HG02973 (cell line): Measurements from ENCODE around the gene HOXB3.

Experiments
- ATAC-seq: cut with Tn5 transposase; IDR thresholded peaks from one replicate; pipeline ENCODE4 v1.9.1; 2021; ENCODE audit warnings: moderate library complexity; ENCODE audit not compliant: unreplicated experiment

The HOXB3 gene

GRCh38 chr17:48613862-48614694 is 24.0 kb upstream of the HOXB3 start:
- no peak for ATAC-seq

DNA sequence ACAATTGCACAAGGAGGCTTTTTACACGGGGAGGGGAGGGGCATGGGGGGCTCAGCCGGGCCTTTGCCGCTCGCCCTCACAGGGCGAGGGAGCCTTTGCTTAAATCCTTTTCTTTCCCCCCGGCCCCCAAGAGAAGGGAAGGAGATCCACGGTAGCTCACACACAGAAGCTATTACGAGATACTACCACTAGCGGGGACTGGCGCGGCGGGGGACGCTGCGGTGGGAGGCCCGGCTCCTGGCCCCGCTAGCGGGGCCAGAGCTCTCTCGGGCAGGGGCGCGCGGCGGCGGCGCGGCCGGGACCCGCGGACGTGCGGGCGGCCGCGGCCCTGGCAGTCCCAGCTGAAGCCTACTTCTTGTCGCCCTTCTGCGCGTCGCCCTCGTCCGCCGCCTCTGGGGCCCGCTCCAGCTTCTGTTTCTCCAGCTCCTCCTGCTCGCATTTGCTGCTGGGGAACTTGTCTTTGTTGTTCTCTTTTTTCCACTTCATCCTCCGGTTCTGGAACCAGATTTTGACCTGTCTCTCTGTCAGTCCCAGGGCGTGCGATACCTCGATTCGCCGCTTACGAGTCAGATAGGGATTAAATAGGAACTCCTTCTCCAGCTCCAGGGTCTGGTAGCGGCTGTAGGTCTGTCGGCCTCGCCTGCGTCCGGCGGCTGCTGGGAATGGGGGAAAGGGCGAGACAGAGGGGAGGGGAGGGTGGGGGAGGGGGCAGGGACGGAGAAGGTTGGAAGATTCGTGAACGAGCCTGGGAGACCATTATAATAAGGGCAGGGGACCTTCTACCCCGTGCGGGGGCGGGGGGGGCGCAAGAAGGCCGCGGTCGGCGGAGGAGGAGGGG is 23.0 kb upstream of the HOXB3 start:
- ATAC-seq, result no peak

GRCh38 chr17:48612456-48612853 is 22.4 kb upstream of the HOXB3 start:
- ATAC-seq, result no peak

DNA sequence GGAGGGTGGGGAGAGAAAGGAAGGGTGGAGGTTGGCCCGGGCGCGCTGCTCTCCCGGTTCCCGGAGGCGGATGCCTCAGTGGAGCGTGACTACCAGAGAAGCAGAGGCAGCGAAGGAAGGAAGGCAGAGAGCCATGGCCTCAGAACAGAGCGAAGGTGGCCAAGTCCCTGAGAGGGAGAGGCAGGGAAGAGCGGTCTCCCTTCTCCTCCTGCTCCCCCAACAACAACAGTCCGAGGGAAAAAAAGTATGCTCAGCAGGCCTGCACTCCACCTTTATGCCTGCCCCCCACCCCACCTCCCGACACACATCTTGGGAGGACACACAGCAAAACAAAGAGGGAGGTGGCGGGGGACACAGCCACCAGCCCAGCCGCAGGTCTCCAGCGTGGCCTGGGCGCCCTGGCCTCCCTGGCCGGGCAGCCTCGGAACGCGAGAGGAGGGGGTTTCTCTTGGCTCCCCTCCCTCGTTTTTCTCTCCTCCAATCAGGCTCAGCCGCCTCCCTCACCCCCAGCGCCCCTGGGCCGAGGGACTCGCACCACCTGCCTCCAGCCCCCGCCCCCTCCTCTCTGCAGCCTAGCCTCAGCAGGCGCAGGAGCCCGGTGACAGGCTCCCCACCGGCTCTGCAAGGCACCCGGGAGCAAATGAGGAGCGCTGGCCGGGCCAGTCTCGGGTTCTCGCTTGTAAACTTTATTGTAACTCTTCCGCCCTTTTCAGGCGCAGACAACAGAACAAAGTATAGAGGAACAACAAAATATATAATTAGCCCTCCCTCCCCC is 21.8 kb upstream of the HOXB3 start:
- ATAC-seq, result no peak

- no peak for ATAC-seq
These were observed 21.2 kb upstream of the HOXB3 start for GRCh38 chr17:48611213-48611612.

DNA sequence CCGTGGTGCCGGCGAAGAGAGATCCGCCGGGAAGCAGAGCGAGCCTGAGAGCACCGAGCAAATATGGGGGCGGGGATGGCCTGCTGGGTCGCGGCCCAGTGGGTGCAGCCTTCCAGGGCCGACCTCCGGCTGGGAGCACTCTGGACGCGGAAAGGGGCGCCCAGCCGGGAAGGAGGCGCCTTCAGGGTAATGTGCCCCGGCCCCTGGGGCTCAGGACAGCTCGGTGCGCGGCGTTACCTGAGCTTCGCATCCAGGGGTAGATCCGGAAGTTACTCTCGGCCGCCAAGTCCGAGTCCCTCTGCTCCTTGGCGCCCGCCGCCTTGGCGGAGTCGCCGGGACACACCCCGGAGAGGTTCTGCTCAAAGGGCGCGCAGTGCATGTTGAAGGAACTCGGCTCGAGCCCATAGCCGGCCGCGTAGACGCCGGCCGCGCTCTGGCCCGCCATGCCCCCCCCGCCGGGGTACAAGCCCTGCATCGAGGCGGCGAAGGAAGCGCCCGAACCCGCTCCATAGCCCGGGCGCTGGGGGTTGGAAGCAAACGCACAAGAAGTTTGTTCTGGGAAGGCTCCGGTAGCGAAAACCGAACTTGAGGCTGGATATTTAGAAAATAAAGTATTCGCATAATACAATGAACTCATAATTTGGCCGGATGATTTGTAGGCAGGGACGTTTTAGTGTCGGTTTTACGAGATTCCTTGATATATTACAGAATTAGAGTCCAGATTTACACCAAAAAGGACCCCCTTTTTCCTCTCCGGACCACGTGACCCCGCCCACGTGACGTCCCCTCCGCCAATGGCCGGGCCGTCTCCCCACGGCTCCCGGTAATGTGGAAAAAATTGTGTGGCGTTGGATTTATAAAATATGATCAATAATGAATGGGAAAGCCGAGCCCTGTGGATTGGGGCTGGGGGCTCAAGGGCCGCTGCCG is 20.5 kb upstream of the HOXB3 start, which contains the start of gene HOXB7:
HOXB7 (minus strand) TSS at position 736 of the 930 bp plus-strand sequence; CDS start at position 637, 99 bp downstream.
- ATAC-seq, result no peak

GRCh38 chr17:48609759-48610281 is 19.8 kb upstream of the HOXB3 start:
- no peak for ATAC-seq

DNA sequence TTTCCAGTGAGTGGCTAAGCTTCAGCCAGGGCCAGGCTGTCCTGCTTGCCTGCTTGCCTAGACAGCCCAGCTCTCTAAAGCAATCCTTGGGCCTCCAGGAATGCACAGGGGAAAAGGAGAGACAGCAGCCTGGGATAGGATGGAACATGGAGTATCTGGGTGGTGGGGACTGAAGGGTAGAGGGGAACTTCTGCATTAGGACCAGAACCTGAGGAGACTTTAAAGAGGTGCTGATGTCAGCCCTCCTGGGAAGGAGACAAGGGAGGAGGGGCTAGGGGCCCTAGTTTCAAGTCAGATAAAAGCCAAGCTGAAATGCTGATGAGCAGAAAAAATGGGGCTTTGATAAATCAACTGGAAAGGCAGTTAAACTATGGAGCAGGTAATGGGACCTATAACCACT is 19.0 kb upstream of the HOXB3 start:
- no peak for ATAC-seq

- ATAC-seq, result no peak
These were observed 18.4 kb upstream of the HOXB3 start for GRCh38 chr17:48608494-48608834.

GRCh38 chr17:48606892-48607614 is 17.0 kb upstream of the HOXB3 start:
- no peak for ATAC-seq

DNA sequence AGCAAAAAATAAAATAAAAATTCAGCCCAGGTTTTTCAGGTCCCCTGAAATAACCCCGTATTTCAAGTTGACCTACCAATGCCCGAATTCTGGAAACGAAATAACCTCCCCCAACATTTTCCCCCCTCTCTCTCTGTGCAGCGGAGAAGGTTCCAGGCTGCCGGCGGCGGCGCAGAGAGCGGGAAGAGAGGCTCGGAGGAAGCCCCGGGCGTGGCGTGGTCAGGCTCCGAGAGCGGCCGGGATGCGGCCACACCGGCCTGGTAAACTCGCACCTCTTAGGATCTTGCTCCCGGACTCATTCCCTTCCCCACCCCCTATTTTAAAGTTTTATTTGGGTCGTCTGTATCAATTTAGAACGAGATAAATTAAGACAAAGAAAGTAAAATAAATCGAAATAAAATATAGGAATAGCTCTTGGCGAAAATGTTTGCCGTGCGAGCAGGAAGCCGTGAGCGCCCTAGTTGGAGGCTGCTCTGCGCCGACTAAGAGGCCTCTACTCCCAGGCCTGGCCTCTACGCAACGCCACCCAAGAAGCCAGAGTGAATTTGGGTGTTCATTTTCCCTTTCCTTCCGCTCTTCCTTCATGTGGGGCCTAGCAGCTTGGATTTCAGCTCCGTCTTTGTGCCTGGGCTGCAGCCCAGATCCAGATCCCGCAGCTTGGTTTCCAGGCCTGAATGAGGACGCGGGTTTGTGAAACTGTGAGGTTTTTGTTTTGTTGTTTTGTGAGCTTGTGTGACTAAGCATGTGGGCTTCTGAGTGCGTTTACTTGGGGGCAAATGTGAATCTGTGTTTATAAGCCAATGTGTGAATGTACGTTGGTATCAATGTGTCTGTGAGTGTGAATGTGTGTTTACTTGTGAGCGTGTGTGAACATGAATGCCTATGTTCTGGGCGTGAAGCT is 16.2 kb upstream of the HOXB3 start:
- no peak for ATAC-seq

- ATAC-seq, result no peak
These were observed 15.4 kb upstream of the HOXB3 start for GRCh38 chr17:48605409-48605919.

DNA sequence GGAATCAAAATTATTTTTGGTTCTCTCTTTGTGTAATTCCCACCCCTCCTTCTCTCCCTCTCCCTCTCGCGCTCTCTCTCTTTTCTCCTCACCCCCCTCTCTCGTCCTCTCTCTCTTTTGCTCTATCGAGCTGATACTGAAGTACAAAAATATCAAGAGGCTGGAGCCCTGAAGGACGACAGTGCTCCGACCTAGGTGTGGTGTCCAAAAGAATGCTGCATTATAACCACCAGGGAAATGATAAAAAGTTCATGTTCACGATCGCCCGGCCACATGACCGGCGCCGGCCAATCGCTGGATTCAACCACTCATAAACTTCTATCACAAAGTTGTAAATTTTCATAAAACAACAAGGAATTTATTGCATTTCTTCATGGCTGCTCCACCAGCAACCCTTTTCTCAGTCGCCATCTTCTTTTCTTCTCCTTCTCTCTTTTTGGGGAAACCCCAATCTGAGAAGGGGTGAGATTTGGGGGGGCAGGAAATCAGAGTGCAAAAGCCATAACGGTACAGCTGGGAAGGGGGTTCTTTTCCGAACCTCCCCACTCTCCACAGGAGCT is 14.8 kb upstream of the HOXB3 start, which contains the start of gene HOXB6:
HOXB6 (minus strand) TSS at position 217 of the 560 bp plus-strand sequence. CDS start 6,836 bp downstream, outside the sequence.
- no peak for ATAC-seq

GRCh38 chr17:48603959-48604769 is 14.1 kb upstream of the HOXB3 start:
- ATAC-seq, result no peak

- no peak for ATAC-seq
These were observed 11.7 kb upstream of the HOXB3 start for GRCh38 chr17:48601539-48602425.

GRCh38 chr17:48601207-48601538 is 11.1 kb upstream of the HOXB3 start:
- no peak for ATAC-seq
